GM19238 (cell line): ENCODE results near the gene PTPN9.

ENCODE experiments used
- DNase-seq: peaks from one replicate; pipeline ENCODE4 v3.0.0; 2011; ENCODE audit warnings: low spot score; ENCODE audit not compliant: insufficient read length

Gene PTPN9

GRCh38 chr15:75425966-75426500 lies 153.1 kb downstream of the PTPN9 start:
- DNase-seq, result no peak

- DNase-seq, result no peak
These were observed 156.6 kb downstream of the PTPN9 start for GRCh38 chr15:75422554-75422953.

GRCh38 chr15:75420698-75421097 lies 158.4 kb downstream of the PTPN9 start:
- DNase-seq, result no peak

- no peak for DNase-seq
These were observed 162.5 kb downstream of the PTPN9 start for GRCh38 chr15:75416584-75416983.
